Transverse colon (tissue), 4 donors: ENCODE results near the gene MACF1. TPM values are rescaled to one million over a fixed set of nuclear protein-coding genes. Genes with fewer than 3 reads are reported as not detected.
"Not testable (repeated sequence)": the region's sequence is repeated elsewhere in the genome, so short reads cannot be mapped to it uniquely, and the experiment has no call there.

ENCODE experiments used
- DNase-seq: peaks from one replicate; pipeline ENCODE4 v3.0.0-alpha.2; 2019
- H3K27ac ChIP-seq, 4 donors: fragments of 200-600 bp; sonication (generic); 2 replicates each; pipeline ENCODE4 v1.5.1; 2016 to 2018; ENCODE audit warnings: inconsistent platforms in 4 of 4
- H3K27me3 ChIP-seq: fragments of 200-600 bp; sonication (generic); 2 replicates; pipeline ENCODE4 v1.5.1; 2017; ENCODE audit warnings: inconsistent platforms
- H3K36me3 ChIP-seq, 4 donors: fragments of 200-600 bp; sonication (generic); 2 replicates each; pipeline ENCODE4 v1.5.1; 2017 to 2019; ENCODE audit warnings: inconsistent platforms in 4 of 4
- H3K4me1 ChIP-seq, 4 donors: fragments of 200-600 bp; sonication (generic); 2 replicates each; pipeline ENCODE4 v1.5.1; 2017 to 2020; ENCODE audit warnings: inconsistent platforms in 4 of 4
- H3K4me3 ChIP-seq, 4 donors: fragments of 200-600 bp; sonication (generic); 1 replicate in 1 of 4; 2 replicates in 3 of 4; pipeline versions ENCODE4 v1.5.1 to v1.6.1; 2017 to 2019; ENCODE audit warnings: inconsistent platforms in 4 of 4
- H3K9me3 ChIP-seq, 2 donors: fragments of 200-600 bp; sonication (generic); 2 replicates each; pipeline ENCODE4 v1.5.1; 2017 to 2019; ENCODE audit warnings: inconsistent platforms in 2 of 2
- EP300 ChIP-seq: sonication (generic); formaldehyde crosslinking; IDR thresholded peaks from one replicate; pipeline ENCODE4 v1.6.1; 2017; ENCODE audit warnings: antibody characterized with exemption, low read depth
- POLR2A ChIP-seq: fragments of 450-650 bp; IDR thresholded peaks from one replicate; pipeline ENCODE4 v1.6.1; 2016; ENCODE audit warnings: antibody characterized with exemption, mild to moderate bottlenecking, moderate library complexity
- POLR2AphosphoS5 ChIP-seq, 3 donors: sonication (generic); formaldehyde crosslinking; IDR thresholded peaks; one replicate each; pipeline ENCODE4 v1.6.1; 2016; ENCODE audit warnings: antibody characterized with exemption in 3 of 3
- WGBS, 2 donors: methylation state at CpG; one replicate each; pipeline ENCODE4 v1.1.5; 2018; ENCODE audit warnings: low coverage in 1 of 2; 5-methylcytosine and 5-hydroxymethylcytosine counted together
- in situ Hi-C, 4 donors: fragments of 200-750 bp; cut with MboI; loops; one replicate each; pipeline versions ENCODE4 v1.15.0 to v1.15.1; 2017; ENCODE audit warnings: low sequenced_read_pairs in 3 of 4, low pct_ligation_motif_present in 1 of 4, low pct_unique_long_range_greater_than_20kb in 1 of 4
- intact Hi-C: fragments of 100-400 bp; cut with DNase I; formaldehyde crosslinking; loops from one replicate; pipeline ENCODE4 v1.15.1; 2023; ENCODE audit warnings: low total_unique reads
- total RNA-seq, 4 donors: library from RNA; depleted of rRNA; stranded (reverse); fragments of >200 nt; gene quantifications; one replicate each; pipeline ENCODE4 v1.1.0, GENCODE V29; 2016
- TF ChIP-seq, protein P1 (sequence below), 5 experiments: fragments of 200-600 bp in 3 of 5; fragments of 450-650 bp in 2 of 5; sonication (generic) in 3 of 5; IDR thresholded peaks; 1 replicate in 2 of 5; 2 replicates in 3 of 5; pipeline ENCODE4 v1.5.1; 2016 to 2017; ENCODE audit warnings: antibody characterized with exemption in 5 of 5, inconsistent platforms in 3 of 5, mild to moderate bottlenecking in 2 of 5, moderate library complexity in 1 of 5

Gene MACF1
- total RNA-seq, 4 donors from 2014 or later = 190 to 300 (median 254) TPM

GRCh38 chr1:39514710-39515124 is 310.2 kb downstream of the MACF1 start:
- intact Hi-C loops, H3K27me3 ChIP-seq, H3K9me3 ChIP-seq, H3K4me1 ChIP-seq, H3K36me3 ChIP-seq, DNase-seq, in situ Hi-C loops: not testable (repeated sequence)
- 21% methylated on average over 12 of the region's 46 CpGs; no CpG with 5 or more reads in 1 of the 2 donors for WGBS, 2 donors
- peak overlapping the region in 2 of 4 donors; percentile 21 to 44 for H3K4me3 ChIP-seq
- peak overlapping the region in 1 of 4 donors; percentile 47 for H3K27ac ChIP-seq

- intact Hi-C loops, DNase-seq, H3K9me3 ChIP-seq, H3K27me3 ChIP-seq, H3K36me3 ChIP-seq, H3K27ac ChIP-seq, in situ Hi-C loops, H3K4me1 ChIP-seq: not testable (repeated sequence)
- 31% methylated on average over 26 of the region's 78 CpGs; no CpG with 5 or more reads in 1 of the 2 donors for WGBS, 2 donors
- peak overlapping the region in 1 of 4 donors; percentile 44 for H3K4me3 ChIP-seq
Observed at GRCh38 chr1:39515131-39516086, 310.9 kb downstream of the MACF1 start.

- in situ Hi-C loops, intact Hi-C loops, H3K4me1 ChIP-seq, DNase-seq, H3K36me3 ChIP-seq, H3K4me3 ChIP-seq, H3K27me3 ChIP-seq, H3K9me3 ChIP-seq, H3K27ac ChIP-seq: not testable (repeated sequence)
- WGBS, 2 donors = 92 to 95% methylated on average over 2 to 4 of the region's 4 CpGs
Observed at GRCh38 chr1:39516841-39517240, 312.3 kb downstream of the MACF1 start.

GRCh38 chr1:39517936-39518335 is 313.4 kb downstream of the MACF1 start:
- DNase-seq, H3K36me3 ChIP-seq, H3K9me3 ChIP-seq, H3K4me3 ChIP-seq, H3K4me1 ChIP-seq, H3K27me3 ChIP-seq, intact Hi-C loops, H3K27ac ChIP-seq, in situ Hi-C loops: not testable (repeated sequence)
- WGBS, 2 donors = 93% methylated on average over 6 of the region's 7 CpGs; no CpG with 5 or more reads in 1 of the 2 donors

- 17% methylated on average over 2 of the region's 5 CpGs; no CpG with 5 or more reads in 1 of the 2 donors for WGBS, 2 donors
- peak; percentile 53 for DNase-seq
- H3K9me3 ChIP-seq, in situ Hi-C loops, H3K36me3 ChIP-seq, H3K4me3 ChIP-seq, H3K4me1 ChIP-seq, H3K27me3 ChIP-seq, H3K27ac ChIP-seq, intact Hi-C loops: not testable (repeated sequence)
Observed at GRCh38 chr1:39519376-39519775, 314.9 kb downstream of the MACF1 start.

DNA sequence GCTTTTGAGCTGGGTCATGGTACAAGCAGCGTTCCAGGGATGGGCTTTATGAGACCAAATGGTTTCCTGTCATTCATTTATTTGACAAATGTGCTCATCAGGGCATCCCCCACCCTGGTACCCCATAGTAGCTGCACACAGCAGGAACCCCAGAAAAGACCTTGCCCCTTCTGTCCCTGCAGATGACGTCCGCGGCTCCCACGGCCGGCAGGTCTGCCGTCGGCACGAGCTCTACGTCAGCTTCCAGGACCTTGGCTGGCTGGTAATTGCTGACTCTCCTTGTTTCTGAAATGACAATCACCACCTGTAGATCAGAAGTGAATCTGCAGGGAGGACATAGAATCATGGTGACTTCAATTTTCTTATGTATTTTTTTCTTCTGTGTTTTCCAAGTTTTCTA is 317.7 kb downstream of the MACF1 start:
- intact Hi-C loops, H3K9me3 ChIP-seq, in situ Hi-C loops, H3K4me3 ChIP-seq, H3K27me3 ChIP-seq, H3K36me3 ChIP-seq, H3K27ac ChIP-seq, DNase-seq: not testable (repeated sequence)
- peaks cover 0 to 18% (median 8%) of the 10 kb centered on the region in 4 donors for H3K4me1 ChIP-seq
- 91% methylated on average over 10 of the region's 10 CpGs; no CpG with 5 or more reads in 1 of the 2 donors for WGBS, 2 donors

DNA sequence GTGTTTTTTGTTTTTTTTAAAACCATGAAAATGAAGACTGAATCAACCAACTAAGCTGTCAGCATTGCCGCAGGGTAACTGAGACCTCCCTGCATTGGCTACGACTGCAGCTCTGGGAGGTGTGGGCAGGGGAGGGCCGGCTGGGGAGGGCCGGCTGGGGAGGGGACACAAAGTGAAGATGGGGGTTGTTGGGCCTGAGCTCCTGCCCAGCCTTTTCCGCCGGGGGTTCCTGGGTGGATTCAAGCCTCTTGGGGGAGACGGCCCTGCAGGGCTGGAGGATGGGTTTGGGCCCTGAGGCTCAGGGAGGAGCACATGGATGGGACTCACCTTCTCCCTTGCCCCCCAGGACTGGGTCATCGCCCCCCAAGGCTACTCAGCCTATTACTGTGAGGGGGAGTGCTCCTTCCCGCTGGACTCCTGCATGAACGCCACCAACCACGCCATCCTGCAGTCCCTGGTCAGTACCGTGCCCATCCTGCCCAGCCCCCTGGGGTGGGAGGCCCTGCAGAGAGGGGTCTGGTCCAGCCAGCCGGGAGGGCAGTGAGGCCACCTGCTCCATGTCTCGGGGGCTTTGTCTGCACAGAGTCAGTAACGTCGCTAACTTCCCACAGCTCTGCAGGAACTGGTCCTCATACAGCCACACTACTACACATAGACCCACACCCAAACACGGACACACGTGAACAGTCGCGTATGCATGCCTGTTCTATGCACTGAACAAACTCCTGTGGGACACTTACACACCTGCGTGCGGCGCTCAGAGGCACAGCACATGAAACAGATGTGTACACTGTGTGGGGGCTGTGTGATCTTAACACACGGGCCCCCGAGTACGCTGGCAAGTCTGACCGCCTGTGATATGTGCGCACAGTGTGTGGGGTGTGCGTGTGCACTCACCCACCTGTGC is 318.4 kb downstream of the MACF1 start:
- Histone ChIP-seq H3K27me3 (no peaks in the 10 kb centered on the region), H3K4me1 (peaks cover 3 to 25% (median 12%) of the 10 kb centered on the region in 4 donors), H3K36me3 (no peaks in the 10 kb centered on the region), H3K9me3 (no peaks in the 10 kb centered on the region), H3K4me3 (no peak overlapping the region), H3K27ac (no peak overlapping the region)
- 67 to 89% methylated on average over 1 to 29 of the region's 29 CpGs for WGBS, 2 donors
- DNase-seq = no peak
- no peak for TF ChIP-seq POLR2A
- TF ChIP-seq EP300 = no peak
- TF ChIP-seq POLR2AphosphoS5 (IDR thresholded peaks at IDR 0.05) = no peak
- TF ChIP-seq, protein P1, sequence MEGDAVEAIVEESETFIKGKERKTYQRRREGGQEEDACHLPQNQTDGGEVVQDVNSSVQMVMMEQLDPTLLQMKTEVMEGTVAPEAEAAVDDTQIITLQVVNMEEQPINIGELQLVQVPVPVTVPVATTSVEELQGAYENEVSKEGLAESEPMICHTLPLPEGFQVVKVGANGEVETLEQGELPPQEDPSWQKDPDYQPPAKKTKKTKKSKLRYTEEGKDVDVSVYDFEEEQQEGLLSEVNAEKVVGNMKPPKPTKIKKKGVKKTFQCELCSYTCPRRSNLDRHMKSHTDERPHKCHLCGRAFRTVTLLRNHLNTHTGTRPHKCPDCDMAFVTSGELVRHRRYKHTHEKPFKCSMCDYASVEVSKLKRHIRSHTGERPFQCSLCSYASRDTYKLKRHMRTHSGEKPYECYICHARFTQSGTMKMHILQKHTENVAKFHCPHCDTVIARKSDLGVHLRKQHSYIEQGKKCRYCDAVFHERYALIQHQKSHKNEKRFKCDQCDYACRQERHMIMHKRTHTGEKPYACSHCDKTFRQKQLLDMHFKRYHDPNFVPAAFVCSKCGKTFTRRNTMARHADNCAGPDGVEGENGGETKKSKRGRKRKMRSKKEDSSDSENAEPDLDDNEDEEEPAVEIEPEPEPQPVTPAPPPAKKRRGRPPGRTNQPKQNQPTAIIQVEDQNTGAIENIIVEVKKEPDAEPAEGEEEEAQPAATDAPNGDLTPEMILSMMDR (IDR thresholded peaks at IDR 0.05) = no peak
- in situ Hi-C loops (no loop called here), intact Hi-C loops (no loop called here)
